MCF 10A (cell line): ENCODE results near the gene RGS14. TPM values are rescaled to one million over a fixed set of nuclear protein-coding genes. Genes with fewer than 3 reads are reported as not detected.

Experiments used
- BruUV-seq: library from RNA; stranded (reverse); fragments of 400-500 nt; replicated peaks from 2 replicates; lab custom pipeline; 2021; lab: Mats Ljungman, UMichigan
- CTCF ChIA-PET: fragments of 300-600 bp; sonication (Branson Sonifier 250); formaldehyde crosslinking; extraction: SDS; loops from one replicate; lab custom pipeline; 2021; ENCODE audit warnings: antibody characterized with exemption, inconsistent platforms; lab: Yijun Ruan, JAX
- POLR2A ChIA-PET: fragments of 300-600, 350-650 bp; sonication (Branson Sonifier 250); formaldehyde crosslinking; extraction: SDS; loops from one replicate; lab custom pipeline; 2020; ENCODE audit warnings: antibody characterized with exemption, inconsistent platforms; lab: Yijun Ruan, JAX
- DNase-seq: peaks from one replicate; pipeline ENCODE4 v3.0.0-alpha.2; 2018; ENCODE audit not compliant: unreplicated experiment
- H3K27ac Mint-ChIP-seq: one replicate; pipeline ENCODE4 v1.8.0; 2022; ENCODE audit warnings: mild to moderate bottlenecking, low read depth, mixed read lengths; ENCODE audit not compliant: unreplicated experiment
- H3K27me3 Mint-ChIP-seq: one replicate; pipeline ENCODE4 v1.8.0; 2022; ENCODE audit warnings: mixed read lengths; ENCODE audit not compliant: insufficient read depth, unreplicated experiment
- H3K36me3 Mint-ChIP-seq: one replicate; pipeline ENCODE4 v1.8.0; 2022; ENCODE audit warnings: mild to moderate bottlenecking, moderate library complexity, mixed read lengths; ENCODE audit not compliant: insufficient read depth, unreplicated experiment
- H3K4me1 Mint-ChIP-seq: one replicate; pipeline ENCODE4 v1.8.0; 2022; ENCODE audit warnings: mixed read lengths; ENCODE audit not compliant: insufficient read depth, unreplicated experiment
- H3K4me3 Mint-ChIP-seq: one replicate; pipeline ENCODE4 v1.8.0; 2022; ENCODE audit warnings: mild to moderate bottlenecking, moderate library complexity, mixed read lengths; ENCODE audit not compliant: unreplicated experiment
- H3K9me3 Mint-ChIP-seq: one replicate; pipeline ENCODE4 v1.8.0; 2022; ENCODE audit warnings: mixed read lengths; ENCODE audit not compliant: unreplicated experiment
- CTCF ChIP-seq: fragments of 200-600 bp; IDR thresholded peaks from one replicate; pipeline ENCODE4 v1.8.0; 2022; ENCODE audit warnings: antibody characterized with exemption, mild to moderate bottlenecking; ENCODE audit not compliant: unreplicated experiment
- intact Hi-C: fragments of 100-400 bp; cut with micrococcal nuclease; formaldehyde crosslinking; loops from 2 replicates; pipeline ENCODE4 v1.14.1; 2022
- total RNA-seq: library from RNA; stranded (reverse); gene quantifications from 2 replicates; pipeline ENCODE4 v1.2.3, GENCODE V29; 2022

The RGS14 gene
- total RNA-seq, 1 experiment from 2014 or later: 7.8 TPM

- Mint-ChIP-seq H3K27me3 (peaks cover 18% of the 10 kb centered on the region), H3K27ac (no peak overlapping the region), H3K36me3 (no peaks in the 10 kb centered on the region), H3K4me1 (peaks cover 28% of the 10 kb centered on the region), H3K9me3 (no peaks in the 10 kb centered on the region), H3K4me3 (no peak overlapping the region)
- POLR2A ChIA-PET: interaction anchor here (5.7 kb wide), 1 partner anchor 17 kb away, joined by 137 read pairs; no protein-coding TSS in a partner anchor
- CTCF ChIA-PET: interaction anchor here (1.0 to 2.4 kb wide), 6 partner anchors 14 to 274 kb away, joined by 3 to 19 read pairs (median 3); no protein-coding TSS in a partner anchor
- intact Hi-C loops: no loop called here
- DNase-seq: no peak
- TF ChIP-seq CTCF: no peak
- BruUV-seq: no TSS peak
Observed at GRCh38 chr5:177385720-177386119, 28.0 kb downstream of the RGS14 start.

- H3K4me3 Mint-ChIP-seq: no peak overlapping the region
- H3K4me1 Mint-ChIP-seq: peaks cover 33% of the 10 kb centered on the region
- H3K9me3 Mint-ChIP-seq: no peaks in the 10 kb centered on the region
- intact Hi-C loops: no loop called here
- no peak for DNase-seq
- peaks cover 18% of the 10 kb centered on the region for H3K27me3 Mint-ChIP-seq
- BruUV-seq: no TSS peak
- TF ChIP-seq CTCF: no peak
- ChIA-PET CTCF (interaction anchor here (0.5 to 7.1 kb wide), 8 partner anchors 12 to 786 kb away, joined by 3 to 107 read pairs (median 4); no protein-coding TSS in a partner anchor), POLR2A (interaction anchor here (1.3 to 5.7 kb wide), 2 partner anchors 16 to 17 kb away, joined by 5 to 137 read pairs; no protein-coding TSS in a partner anchor)
- no peaks in the 10 kb centered on the region for H3K36me3 Mint-ChIP-seq
- H3K27ac Mint-ChIP-seq: no peak overlapping the region
Observed at GRCh38 chr5:177386542-177386941, 28.8 kb downstream of the RGS14 start.

GRCh38 chr5:177387405-177387804 is 29.7 kb downstream of the RGS14 start:
- DNase-seq: no peak
- BruUV-seq: no TSS peak
- no peak for TF ChIP-seq CTCF
- H3K4me3 Mint-ChIP-seq: no peak overlapping the region
- H3K4me1 Mint-ChIP-seq: peaks cover 33% of the 10 kb centered on the region
- H3K9me3 Mint-ChIP-seq: no peaks in the 10 kb centered on the region
- ChIA-PET POLR2A (interaction anchor here (1.3 to 5.7 kb wide), 4 partner anchors 16 to 62 kb away, joined by 5 to 137 read pairs (median 50); no protein-coding TSS in a partner anchor), CTCF (interaction anchor here (0.5 to 7.1 kb wide), 4 partner anchors 16 to 66 kb away, joined by 3 to 209 read pairs (median 63); partner anchors contain the start of gene PRR7)
- intact Hi-C loops: no loop called here
- no peaks in the 10 kb centered on the region for H3K36me3 Mint-ChIP-seq
- H3K27me3 Mint-ChIP-seq: peaks cover 18% of the 10 kb centered on the region
- no peak overlapping the region for H3K27ac Mint-ChIP-seq

- no peak overlapping the region for H3K4me3 Mint-ChIP-seq
- H3K4me1 Mint-ChIP-seq: peaks cover 33% of the 10 kb centered on the region
- peaks cover 8% of the 10 kb centered on the region for H3K27me3 Mint-ChIP-seq
- CTCF ChIA-PET: interaction anchor here (0.6 to 7.8 kb wide), 20 partner anchors 10 to 816 kb away, joined by 3 to 263 read pairs (median 7); partner anchors contain the start of genes LMAN2, PDLIM7, PFN3 and PRR7
- no peaks in the 10 kb centered on the region for H3K36me3 Mint-ChIP-seq
- DNase-seq: peak; percentile 71
- POLR2A ChIA-PET: interaction anchor here (0.5 to 5.7 kb wide), 20 partner anchors 10 to 394 kb away, joined by 3 to 137 read pairs (median 6); partner anchors contain the start of genes GRK6, LMAN2, PDLIM7 and RGS14
- no peak overlapping the region for H3K27ac Mint-ChIP-seq
- intact Hi-C loops: no loop called here
- TF ChIP-seq CTCF: no peak
- BruUV-seq: no TSS peak
- H3K9me3 Mint-ChIP-seq: no peaks in the 10 kb centered on the region
Observed at GRCh38 chr5:177388521-177389052, 30.9 kb downstream of the RGS14 start.
